ENCODE measurements around the gene HS6ST3.

Gene HS6ST3

GRCh38 chr13:96308568-96308967 lies 218.7 kb downstream of the HS6ST3 start:
- DNase-seq (ENCODE audit: low spot score), result no peak

DNA sequence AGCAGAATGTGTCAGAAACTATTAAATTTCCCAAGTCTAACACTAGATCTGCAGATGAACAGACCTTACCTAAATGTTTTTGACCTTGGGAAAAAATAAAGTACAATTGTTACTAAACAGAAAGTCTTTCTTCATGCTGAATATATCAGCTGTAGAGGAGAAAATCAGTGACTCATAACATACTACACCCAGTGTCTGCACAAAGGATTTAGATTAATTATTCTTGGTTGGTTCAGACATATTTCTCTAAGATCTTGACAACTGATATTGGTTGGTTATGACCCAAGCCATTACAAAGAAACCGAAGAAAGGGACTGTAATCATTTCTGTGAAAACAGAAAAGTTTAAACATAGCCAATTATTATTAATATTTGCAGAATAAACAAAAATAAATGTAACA lies 225.1 kb downstream of the HS6ST3 start:
- no peak for DNase-seq (ENCODE audit: low spot score)

DNA sequence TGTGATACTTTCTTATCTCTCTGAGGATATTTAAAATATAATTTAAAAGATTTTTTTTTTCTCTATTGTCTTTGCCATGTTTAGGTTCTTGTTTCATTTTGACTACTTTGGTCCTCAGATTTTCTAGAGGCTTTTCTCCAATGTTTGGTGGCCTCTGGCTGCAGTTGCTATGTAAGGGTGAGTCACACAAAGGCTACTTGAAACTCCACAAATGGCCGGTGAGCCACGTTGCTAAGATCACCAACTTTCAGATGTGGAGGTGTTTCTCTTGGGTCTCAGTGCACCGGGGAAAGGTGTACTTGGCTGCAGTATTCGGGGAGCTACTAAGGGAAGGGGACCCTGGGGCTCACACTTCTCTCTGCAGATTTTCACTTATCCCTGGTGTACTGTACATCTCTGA lies 248.1 kb downstream of the HS6ST3 start:
- no peak for DNase-seq (ENCODE audit: low spot score)

GRCh38 chr13:96342286-96342685 lies 252.4 kb downstream of the HS6ST3 start:
- no peak for DNase-seq (ENCODE audit: low spot score)

- no peak for DNase-seq (ENCODE audit: low spot score)
Measured at GRCh38 chr13:96342852-96343465, 253.1 kb downstream of the HS6ST3 start.

GRCh38 chr13:96346921-96347320 lies 257.0 kb downstream of the HS6ST3 start:
- DNase-seq (ENCODE audit: low spot score), result no peak

DNA sequence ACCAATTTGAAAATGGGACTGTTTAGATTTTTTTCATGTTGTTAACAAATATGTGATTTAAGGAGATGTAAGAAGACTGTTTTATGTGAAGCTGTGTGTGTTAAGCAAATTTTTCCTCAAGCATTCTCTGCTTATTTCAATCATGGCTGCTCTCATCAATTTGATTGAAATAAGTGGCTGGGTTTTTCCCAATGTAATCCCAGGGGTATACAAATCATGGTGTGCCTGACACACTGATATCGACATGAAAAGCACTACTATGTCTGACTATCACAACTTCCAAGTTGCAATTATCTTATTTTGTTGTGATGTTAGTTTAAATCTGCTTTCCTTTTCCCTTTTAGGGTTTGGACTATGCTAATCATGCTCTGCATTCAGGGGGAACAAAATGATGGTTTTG lies 283.7 kb downstream of the HS6ST3 start:
- DNase-seq (ENCODE audit: low spot score), result no peak

- no peak for DNase-seq (ENCODE audit: low spot score)
Measured at GRCh38 chr13:96377835-96378234, 287.9 kb downstream of the HS6ST3 start.

- DNase-seq (ENCODE audit: low spot score), result no peak
Measured at GRCh38 chr13:96379967-96380366, 290.1 kb downstream of the HS6ST3 start.

DNA sequence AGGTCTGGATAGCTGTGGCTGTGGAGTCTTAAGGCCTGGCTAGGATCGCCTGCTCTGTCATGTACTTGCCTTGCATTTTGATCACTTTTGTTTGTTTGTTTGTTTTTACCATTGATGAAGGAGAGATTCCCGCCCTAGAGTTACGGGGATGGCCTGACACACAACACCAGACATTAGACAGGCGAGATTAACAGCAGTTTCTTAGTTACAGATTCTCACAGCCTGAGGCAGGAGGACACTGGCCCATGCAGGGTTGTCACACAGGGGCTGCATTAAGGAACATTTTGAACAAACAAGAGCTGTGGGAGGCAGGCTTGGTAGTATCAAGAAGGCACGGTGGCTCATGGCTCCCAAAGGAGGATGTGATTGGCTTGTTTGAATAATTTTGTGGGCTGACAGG lies 291.8 kb downstream of the HS6ST3 start:
- no peak for DNase-seq (ENCODE audit: low spot score)

- DNase-seq (ENCODE audit: low spot score), result no peak
Measured at GRCh38 chr13:96388598-96388997, 298.7 kb downstream of the HS6ST3 start.

GRCh38 chr13:96391606-96392005 lies 301.7 kb downstream of the HS6ST3 start:
- no peak for DNase-seq (ENCODE audit: low spot score)

DNA sequence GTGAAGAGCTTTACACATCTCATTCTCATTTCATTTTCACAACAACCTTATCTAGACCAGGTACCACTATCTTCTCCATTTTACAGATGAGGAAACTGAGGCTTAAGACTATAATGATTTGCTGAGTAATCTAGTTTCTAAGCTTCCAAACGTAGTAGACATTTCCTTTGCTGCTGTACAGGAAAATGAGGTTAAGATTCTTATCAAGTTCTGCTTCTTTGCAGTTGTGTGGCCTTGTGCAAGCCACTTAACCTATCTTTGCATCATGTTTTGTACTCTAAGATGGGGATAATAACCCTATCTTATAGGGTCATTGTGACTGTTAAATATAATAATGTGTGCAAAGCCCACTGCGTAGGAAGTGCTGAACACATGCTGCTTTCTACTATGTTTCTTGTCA lies 307.9 kb downstream of the HS6ST3 start:
- DNase-seq (ENCODE audit: low spot score), result no peak

DNA sequence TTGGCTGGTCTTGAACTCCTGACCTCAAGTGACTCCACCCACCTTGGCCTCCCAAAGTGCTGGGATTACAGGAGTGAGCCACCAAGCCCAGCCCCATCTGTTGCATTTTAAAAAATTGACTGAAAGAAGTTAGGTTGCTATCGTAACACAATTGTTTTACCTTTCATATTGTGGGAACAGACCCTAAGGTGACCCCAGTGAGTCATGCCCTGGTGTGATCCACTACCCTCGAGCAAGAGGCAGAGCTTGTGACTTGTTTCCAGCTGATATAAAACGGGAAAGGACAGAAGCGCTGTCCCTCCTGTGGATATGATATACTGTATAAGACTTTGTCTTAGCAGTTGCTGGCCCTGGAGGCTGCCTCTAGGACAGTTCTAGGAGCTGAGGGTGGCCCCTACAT lies 308.6 kb downstream of the HS6ST3 start:
- no peak for DNase-seq (ENCODE audit: low spot score)

DNA sequence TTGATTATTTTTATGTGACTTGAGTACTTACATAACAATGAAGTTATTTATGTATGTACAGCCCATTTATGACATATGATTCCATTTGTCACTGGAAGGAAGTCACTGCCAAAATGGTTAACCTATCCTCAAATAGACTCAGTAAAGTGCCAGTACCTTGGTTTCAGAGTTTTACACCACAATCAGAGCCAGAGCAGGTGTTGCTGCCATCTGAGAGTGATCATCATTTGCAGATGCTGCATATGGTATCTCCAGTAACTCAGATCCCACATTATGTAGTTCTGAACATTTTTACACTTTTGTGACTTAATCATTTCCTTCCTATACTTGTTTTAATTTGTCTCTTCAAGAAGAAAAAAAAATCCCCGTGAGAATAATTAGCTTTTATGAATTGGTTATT lies 313.3 kb downstream of the HS6ST3 start:
- DNase-seq (ENCODE audit: low spot score), result no peak

DNA sequence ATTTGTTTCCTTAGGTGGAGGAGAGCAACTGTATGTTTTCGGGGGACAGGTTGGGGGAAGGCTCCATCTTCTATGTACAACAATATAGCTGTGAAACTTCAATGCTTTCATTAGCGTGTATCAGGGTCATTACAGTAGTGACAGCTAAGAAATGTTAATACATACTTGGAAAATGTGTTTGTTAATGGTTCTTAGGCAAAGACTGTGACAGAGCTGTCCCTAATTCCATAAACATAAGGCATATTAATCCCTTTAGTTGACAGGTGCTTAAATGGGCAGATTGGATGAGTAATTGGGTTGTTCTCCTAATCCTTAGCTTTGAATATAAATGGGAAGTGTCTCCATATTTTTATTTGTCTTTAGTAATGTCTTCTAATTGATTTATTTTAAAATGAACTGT lies 313.7 kb downstream of the HS6ST3 start:
- DNase-seq (ENCODE audit: low spot score), result no peak

- peak; percentile 14 for DNase-seq (ENCODE audit: low spot score)
Measured at GRCh38 chr13:96415831-96416385, 326.0 kb downstream of the HS6ST3 start.

DNA sequence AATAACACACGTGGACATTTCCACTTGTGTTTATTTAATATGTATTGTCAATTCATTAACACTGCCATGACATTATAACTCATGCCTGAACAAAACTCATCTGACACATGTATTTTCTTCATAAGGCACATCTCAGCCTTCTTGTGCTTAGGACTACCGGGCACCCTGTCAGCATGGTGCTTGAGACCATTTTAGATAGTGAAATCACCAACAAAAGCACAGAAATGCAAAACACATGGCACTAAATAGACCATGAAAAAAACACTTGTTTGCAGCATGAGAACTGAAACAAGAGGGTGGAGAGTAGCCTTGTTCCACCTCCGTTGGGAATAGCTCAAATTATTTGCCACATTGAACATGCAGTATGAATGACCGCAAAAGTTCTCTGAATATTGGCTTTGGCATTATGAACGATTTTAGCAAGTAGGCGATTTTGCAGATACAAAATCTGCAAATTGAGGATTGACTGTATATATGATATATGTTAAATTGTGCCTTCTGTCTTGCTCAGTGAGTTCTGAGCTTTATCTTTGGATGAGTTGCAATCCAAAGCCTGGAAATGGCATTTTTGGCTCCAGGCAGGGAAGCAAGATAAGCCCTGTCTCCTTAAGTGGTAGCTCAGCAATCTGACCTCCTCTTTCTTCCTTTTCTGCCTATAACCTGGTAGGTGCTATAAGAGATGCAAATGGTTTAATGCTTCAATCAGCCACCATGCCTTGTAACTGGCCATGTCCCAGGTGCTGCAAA lies 328.2 kb downstream of the HS6ST3 start:
- no peak for DNase-seq (ENCODE audit: low spot score)

- DNase-seq (ENCODE audit: low spot score), result no peak
Measured at GRCh38 chr13:96421314-96421713, 331.4 kb downstream of the HS6ST3 start.

DNA sequence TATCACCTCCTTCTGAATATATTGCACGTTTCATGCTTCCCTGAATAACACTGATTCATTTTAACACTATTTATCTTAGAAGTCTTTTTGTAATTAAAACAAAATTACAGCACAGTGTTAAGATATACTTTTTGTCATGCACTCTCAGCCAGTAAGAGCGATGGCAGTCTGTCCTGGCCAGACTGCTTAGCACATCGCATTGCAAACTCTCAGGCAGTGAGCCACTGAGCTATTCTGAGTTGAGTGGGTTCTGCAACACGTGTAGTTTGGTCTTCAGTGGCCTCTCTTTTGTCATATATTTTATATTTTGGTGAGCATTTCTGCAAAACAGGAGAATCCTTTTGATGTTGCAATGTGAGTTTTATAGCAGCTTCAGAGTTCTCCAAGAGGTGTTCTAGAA lies 332.1 kb downstream of the HS6ST3 start:
- peak; percentile 8 for DNase-seq (ENCODE audit: low spot score)

DNA sequence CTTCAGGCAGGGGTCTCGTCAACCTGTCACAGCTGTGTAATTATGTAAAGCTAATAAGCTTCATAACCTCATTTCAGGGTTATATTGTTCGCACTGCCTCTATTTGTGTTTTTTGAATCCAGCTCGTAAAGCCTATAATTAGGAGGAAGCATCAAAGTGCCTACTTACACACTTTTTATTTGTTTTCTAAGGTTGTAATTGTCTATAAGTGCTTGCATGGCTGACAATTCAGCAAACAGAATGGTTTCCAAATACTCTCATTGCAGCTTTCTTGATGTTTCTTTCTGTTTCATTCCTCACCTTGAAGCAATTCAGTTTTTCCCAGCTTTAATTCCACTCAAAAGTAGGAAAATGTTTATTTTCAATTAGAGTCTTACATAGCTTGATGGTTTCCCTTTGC lies 336.3 kb downstream of the HS6ST3 start:
- DNase-seq (ENCODE audit: low spot score), result no peak

DNA sequence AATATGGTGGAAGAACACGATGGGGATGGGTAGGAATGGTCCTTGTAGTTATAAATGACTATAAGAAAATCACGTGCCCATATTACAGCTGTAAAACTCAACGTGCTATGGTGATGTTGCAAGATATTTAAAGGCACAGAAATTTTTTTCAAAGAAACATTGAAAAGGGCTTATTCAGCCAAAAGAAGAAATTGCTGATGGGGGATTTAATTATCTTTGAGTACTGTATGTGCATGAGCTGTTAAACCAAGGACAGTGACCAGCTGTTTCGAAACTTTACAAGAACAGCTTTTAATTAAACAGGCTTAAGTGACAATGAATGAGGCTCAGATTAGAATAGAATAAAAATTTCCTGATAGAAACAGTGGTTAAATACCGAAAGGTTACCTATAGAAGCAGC lies 339.0 kb downstream of the HS6ST3 start:
- no peak for DNase-seq (ENCODE audit: low spot score)

- no peak for DNase-seq (ENCODE audit: low spot score)
Measured at GRCh38 chr13:96431044-96431581, 341.2 kb downstream of the HS6ST3 start.

Measured in Ammon's horn (tissue), 1 donor.